HepG2 (cell line): ENCODE measurements around the gene ELMOD3. TPM values are rescaled to one million over a fixed set of nuclear protein-coding genes. Genes with fewer than 3 reads are reported as not detected.
A peak's percentile ranks its signal among the peaks of the same experiment; 100 is the strongest.

Experiments used
- ELF3 ChIP-seq: IDR thresholded peaks from 2 replicates; pipeline ENCODE4 v1.6.1; 2016; ENCODE audit warnings: missing genetic modification reagents, missing compliant biosample characterization
- JARID2 ChIP-seq: sonication (generic); formaldehyde crosslinking; IDR thresholded peaks from 2 replicates; pipeline ENCODE4 v1.8.1; 2023; ENCODE audit warnings: missing genetic modification reagents, inconsistent platforms; ENCODE audit not compliant: insufficient replicate concordance
- NCOR1 ChIP-seq: fragments of 200-600 bp; sonication (generic); IDR thresholded peaks from 2 replicates; pipeline ENCODE4 v1.7.0; 2017; ENCODE audit warnings: antibody characterized with exemption, low read length, borderline replicate concordance
- NR2F6 ChIP-seq, 2 experiments: IDR thresholded peaks; 2 replicates each; pipeline ENCODE4 v1.6.1; 2016; ENCODE audit warnings: antibody characterized with exemption in 1 of 2, mild to moderate bottlenecking in 1 of 2
- PHF5A ChIP-seq: IDR thresholded peaks from one replicate; pipeline ENCODE4 v1.6.1; 2018; ENCODE audit warnings: low read depth, missing genetic modification reagents; ENCODE audit not compliant: unreplicated experiment
- PLRG1 ChIP-seq: fragments of 450-650 bp; conservative IDR thresholded peaks from 2 replicates; pipeline ENCODE4 v1.6.1; 2016
- SKI ChIP-seq: fragments of 450-650 bp; IDR thresholded peaks from one replicate; pipeline ENCODE4 v1.6.1; 2018; ENCODE audit warnings: mild to moderate bottlenecking; ENCODE audit not compliant: partially characterized antibody
- SRY ChIP-seq: sonication (generic); formaldehyde crosslinking; IDR thresholded peaks from 2 replicates; pipeline ENCODE4 v1.8.0; 2022; ENCODE audit warnings: mild to moderate bottlenecking, missing genetic modification reagents
- SSRP1 ChIP-seq: IDR thresholded peaks from 2 replicates; pipeline ENCODE4 v1.6.1; 2016; ENCODE audit warnings: control low read depth
- TCF7L2 ChIP-seq: IDR thresholded peaks from 2 replicates; pipeline ENCODE4 v1.6.1; 2011; ENCODE audit warnings: mild to moderate bottlenecking, low read depth, low read length, moderate library complexity
- ZBTB42 ChIP-seq: sonication (generic); formaldehyde crosslinking; IDR thresholded peaks from 2 replicates; pipeline ENCODE4 v1.5.0; 2020; ENCODE audit warnings: mild to moderate bottlenecking, missing genetic modification reagents
- ZBTB7A ChIP-seq: sonication (generic); formaldehyde crosslinking; IDR thresholded peaks from 2 replicates; pipeline ENCODE4 v1.8.0; 2022; ENCODE audit warnings: mild to moderate bottlenecking, missing genetic modification reagents
- ZNF121 ChIP-seq: sonication (generic); formaldehyde crosslinking; IDR thresholded peaks from 2 replicates; pipeline ENCODE4 v1.5.0; 2020; ENCODE audit warnings: mild to moderate bottlenecking, missing genetic modification reagents
- ZNF552 ChIP-seq: sonication (generic); formaldehyde crosslinking; IDR thresholded peaks from 2 replicates; pipeline ENCODE4 v1.9.0; 2022; ENCODE audit warnings: missing genetic modification reagents, mild to moderate bottlenecking, borderline replicate concordance
- polyA plus RNA-seq, 8 experiments: library from polyadenylated mRNA; depleted of rRNA in 3 of 8; stranded (reverse) in 7 of 8; unstranded in 1 of 8; fragments of >200 nt; fragmentation: Illumina TruSeq in 4 of 8; extraction: Trizol in 4 of 8; gene quantifications; 2 replicates each; pipeline versions ENCODE4 v1.2.1 to v1.2.3, GENCODE V29; 2011 to 2016; ENCODE audit warnings: low read depth in 4 of 8, missing spikeins in 1 of 8, mixed read lengths in 1 of 8; ENCODE audit not compliant: insufficient read depth in 1 of 8
- total RNA-seq, 5 experiments: library from RNA; depleted of rRNA; stranded (reverse); fragments of >200 nt; fragmentation: Illumina TruSeq; extraction: Trizol; gene quantifications; 2 replicates each; pipeline ENCODE4 v1.2.3, GENCODE V29; 2016; ENCODE audit warnings: low read depth in 1 of 5
- TF ChIP-seq, protein P1 (sequence below): sonication (generic); formaldehyde crosslinking; IDR thresholded peaks from 2 replicates; pipeline ENCODE4 v1.5.0; 2020; ENCODE audit warnings: mild to moderate bottlenecking, missing genetic modification reagents, borderline replicate concordance
- TF ChIP-seq, protein P2 (sequence below): IDR thresholded peaks from 2 replicates; pipeline ENCODE4 v1.6.1; 2016; ENCODE audit warnings: mild to moderate bottlenecking, missing biosample characterization, missing genetic modification reagents
- TF ChIP-seq, protein P3 (sequence below), 2 experiments: IDR thresholded peaks; 2 replicates each; pipeline ENCODE4 v1.6.1; 2011 to 2012; ENCODE audit warnings: low read length in 2 of 2, borderline replicate concordance in 1 of 2, low read depth in 1 of 2, mild to moderate bottlenecking in 1 of 2, moderate library complexity in 1 of 2

Gene ELMOD3
- total and polyA plus RNA-seq, 2 of the 13 experiments (the other 11 are each of a cell fraction or from before 2014, with no cell fraction given): 13.3 to 19.5 TPM

DNA sequence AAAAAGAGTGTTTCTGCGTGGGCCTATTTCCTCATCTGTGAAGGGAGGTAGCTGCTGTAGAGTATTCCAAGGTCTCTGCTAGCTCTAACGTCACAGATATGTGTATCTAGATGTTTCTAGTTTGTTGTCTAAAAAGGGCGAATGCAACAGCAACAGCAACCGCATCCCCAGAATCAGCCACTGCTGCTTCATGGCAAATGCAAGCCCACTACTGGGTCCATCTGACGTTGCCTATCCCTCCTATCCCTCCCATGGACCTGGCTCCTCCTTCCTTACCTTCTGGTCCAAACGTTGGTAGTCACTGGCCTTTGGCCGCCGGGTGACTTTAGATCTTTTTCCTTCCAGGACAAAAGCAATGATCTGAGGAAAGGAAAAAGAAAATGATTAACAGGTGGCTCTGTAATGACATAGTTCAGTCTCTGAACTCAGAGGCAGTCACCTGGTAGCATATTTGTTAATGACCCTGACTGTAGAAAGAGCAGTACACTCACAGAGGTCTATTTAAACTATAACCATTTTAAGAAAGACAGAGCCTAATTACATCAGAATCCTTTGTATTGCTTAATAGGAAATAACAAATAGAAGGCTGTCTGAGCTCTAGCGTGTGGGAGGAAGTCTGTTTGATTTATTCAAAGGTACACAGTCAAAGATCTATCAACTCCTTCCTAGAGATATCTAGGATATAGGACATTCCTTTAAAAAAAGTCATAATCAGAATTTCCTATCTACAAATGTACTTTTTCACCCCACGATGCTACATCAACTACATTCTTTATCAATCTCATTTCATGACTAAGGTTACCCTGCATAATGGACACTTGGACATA is 29.7 kb upstream of the ELMOD3 start (continued):
- TF ChIP-seq TCF7L2: peak; percentile 77
- no peak for TF ChIP-seq ZNF121 (CRISPR knock-in tag)
- TF ChIP-seq ZBTB7A: no peak
- TF ChIP-seq ELF3 (CRISPR knock-in tag): peak; percentile 95
- TF ChIP-seq SKI: peak; percentile 95
- TF ChIP-seq, protein P1, sequence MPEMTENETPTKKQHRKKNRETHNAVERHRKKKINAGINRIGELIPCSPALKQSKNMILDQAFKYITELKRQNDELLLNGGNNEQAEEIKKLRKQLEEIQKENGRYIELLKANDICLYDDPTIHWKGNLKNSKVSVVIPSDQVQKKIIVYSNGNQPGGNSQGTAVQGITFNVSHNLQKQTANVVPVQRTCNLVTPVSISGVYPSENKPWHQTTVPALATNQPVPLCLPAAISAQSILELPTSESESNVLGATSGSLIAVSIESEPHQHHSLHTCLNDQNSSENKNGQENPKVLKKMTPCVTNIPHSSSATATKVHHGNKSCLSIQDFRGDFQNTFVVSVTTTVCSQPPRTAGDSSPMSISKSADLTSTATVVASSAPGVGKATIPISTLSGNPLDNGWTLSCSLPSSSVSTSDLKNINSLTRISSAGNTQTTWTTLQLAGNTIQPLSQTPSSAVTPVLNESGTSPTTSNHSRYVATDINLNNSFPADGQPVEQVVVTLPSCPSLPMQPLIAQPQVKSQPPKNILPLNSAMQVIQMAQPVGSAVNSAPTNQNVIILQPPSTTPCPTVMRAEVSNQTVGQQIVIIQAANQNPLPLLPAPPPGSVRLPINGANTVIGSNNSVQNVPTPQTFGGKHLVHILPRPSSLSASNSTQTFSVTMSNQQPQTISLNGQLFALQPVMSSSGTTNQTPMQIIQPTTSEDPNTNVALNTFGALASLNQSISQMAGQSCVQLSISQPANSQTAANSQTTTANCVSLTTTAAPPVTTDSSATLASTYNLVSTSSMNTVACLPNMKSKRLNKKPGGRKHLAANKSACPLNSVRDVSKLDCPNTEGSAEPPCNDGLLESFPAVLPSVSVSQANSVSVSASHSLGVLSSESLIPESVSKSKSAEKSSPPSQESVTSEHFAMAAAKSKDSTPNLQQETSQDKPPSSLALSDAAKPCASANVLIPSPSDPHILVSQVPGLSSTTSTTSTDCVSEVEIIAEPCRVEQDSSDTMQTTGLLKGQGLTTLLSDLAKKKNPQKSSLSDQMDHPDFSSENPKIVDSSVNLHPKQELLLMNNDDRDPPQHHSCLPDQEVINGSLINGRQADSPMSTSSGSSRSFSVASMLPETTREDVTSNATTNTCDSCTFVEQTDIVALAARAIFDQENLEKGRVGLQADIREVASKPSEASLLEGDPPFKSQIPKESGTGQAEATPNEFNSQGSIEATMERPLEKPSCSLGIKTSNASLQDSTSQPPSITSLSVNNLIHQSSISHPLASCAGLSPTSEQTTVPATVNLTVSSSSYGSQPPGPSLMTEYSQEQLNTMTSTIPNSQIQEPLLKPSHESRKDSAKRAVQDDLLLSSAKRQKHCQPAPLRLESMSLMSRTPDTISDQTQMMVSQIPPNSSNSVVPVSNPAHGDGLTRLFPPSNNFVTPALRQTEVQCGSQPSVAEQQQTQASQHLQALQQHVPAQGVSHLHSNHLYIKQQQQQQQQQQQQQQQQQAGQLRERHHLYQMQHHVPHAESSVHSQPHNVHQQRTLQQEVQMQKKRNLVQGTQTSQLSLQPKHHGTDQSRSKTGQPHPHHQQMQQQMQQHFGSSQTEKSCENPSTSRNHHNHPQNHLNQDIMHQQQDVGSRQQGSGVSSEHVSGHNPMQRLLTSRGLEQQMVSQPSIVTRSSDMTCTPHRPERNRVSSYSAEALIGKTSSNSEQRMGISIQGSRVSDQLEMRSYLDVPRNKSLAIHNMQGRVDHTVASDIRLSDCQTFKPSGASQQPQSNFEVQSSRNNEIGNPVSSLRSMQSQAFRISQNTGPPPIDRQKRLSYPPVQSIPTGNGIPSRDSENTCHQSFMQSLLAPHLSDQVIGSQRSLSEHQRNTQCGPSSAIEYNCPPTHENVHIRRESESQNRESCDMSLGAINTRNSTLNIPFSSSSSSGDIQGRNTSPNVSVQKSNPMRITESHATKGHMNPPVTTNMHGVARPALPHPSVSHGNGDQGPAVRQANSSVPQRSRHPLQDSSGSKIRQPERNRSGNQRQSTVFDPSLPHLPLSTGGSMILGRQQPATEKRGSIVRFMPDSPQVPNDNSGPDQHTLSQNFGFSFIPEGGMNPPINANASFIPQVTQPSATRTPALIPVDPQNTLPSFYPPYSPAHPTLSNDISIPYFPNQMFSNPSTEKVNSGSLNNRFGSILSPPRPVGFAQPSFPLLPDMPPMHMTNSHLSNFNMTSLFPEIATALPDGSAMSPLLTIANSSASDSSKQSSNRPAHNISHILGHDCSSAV (CRISPR knock-in tag): 0 out of 2 replicates have a peak, but pooled peaks have one; percentile 29
- no peak for TF ChIP-seq JARID2
- 0 out of 2 replicates have a peak, but pooled peaks have one; percentile 42 for TF ChIP-seq SSRP1
- TF ChIP-seq ZNF552 (CRISPR knock-in tag): 0 out of 2 replicates have a peak, but pooled peaks have one; percentile 26
- TF ChIP-seq, protein P2, sequence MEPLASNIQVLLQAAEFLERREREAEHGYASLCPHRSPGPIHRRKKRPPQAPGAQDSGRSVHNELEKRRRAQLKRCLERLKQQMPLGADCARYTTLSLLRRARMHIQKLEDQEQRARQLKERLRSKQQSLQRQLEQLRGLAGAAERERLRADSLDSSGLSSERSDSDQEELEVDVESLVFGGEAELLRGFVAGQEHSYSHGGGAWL: no peak
- TF ChIP-seq NCOR1: peak; percentile 97; the same call in 1 of the 2 replicates
- no peak for TF ChIP-seq PLRG1
- peak; percentile 95 for TF ChIP-seq NR2F6 (IDR thresholded peaks at IDR 0.05)
- TF ChIP-seq NR2F6 (CRISPR knock-in tag; IDR thresholded peaks at IDR 0.05): peak; percentile 90
- peak; percentile 92 for TF ChIP-seq PHF5A
- no peak for TF ChIP-seq SRY (CRISPR knock-in tag)
- TF ChIP-seq ZBTB42 (CRISPR knock-in tag): no peak
- TF ChIP-seq, protein P3, sequence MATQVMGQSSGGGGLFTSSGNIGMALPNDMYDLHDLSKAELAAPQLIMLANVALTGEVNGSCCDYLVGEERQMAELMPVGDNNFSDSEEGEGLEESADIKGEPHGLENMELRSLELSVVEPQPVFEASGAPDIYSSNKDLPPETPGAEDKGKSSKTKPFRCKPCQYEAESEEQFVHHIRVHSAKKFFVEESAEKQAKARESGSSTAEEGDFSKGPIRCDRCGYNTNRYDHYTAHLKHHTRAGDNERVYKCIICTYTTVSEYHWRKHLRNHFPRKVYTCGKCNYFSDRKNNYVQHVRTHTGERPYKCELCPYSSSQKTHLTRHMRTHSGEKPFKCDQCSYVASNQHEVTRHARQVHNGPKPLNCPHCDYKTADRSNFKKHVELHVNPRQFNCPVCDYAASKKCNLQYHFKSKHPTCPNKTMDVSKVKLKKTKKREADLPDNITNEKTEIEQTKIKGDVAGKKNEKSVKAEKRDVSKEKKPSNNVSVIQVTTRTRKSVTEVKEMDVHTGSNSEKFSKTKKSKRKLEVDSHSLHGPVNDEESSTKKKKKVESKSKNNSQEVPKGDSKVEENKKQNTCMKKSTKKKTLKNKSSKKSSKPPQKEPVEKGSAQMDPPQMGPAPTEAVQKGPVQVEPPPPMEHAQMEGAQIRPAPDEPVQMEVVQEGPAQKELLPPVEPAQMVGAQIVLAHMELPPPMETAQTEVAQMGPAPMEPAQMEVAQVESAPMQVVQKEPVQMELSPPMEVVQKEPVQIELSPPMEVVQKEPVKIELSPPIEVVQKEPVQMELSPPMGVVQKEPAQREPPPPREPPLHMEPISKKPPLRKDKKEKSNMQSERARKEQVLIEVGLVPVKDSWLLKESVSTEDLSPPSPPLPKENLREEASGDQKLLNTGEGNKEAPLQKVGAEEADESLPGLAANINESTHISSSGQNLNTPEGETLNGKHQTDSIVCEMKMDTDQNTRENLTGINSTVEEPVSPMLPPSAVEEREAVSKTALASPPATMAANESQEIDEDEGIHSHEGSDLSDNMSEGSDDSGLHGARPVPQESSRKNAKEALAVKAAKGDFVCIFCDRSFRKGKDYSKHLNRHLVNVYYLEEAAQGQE (IDR thresholded peaks at IDR 0.05; ENCODE audit: borderline replicate concordance in 1 of 2, low read depth in 1 of 2, low read length in 2 of 2): peak in 1 of 2 experiments; percentile 67; a peak in 1 of 4 replicates
